Activated T-cell treated with anti-CD3 and anti-CD28 coated beads for 24 hours (primary cell): ENCODE results near the gene PLEKHA7.
A peak's percentile ranks its signal among the peaks of the same experiment; 100 is the strongest.
"Not testable (repeated sequence)": the region's sequence is repeated elsewhere in the genome, so short reads cannot be mapped to it uniquely, and the experiment has no call there.

ENCODE experiments used
- DNase-seq: peaks from one replicate; pipeline ENCODE4 v3.0.0-alpha.2; 2020; ENCODE audit warnings: low read depth

PLEKHA7 gene

DNA sequence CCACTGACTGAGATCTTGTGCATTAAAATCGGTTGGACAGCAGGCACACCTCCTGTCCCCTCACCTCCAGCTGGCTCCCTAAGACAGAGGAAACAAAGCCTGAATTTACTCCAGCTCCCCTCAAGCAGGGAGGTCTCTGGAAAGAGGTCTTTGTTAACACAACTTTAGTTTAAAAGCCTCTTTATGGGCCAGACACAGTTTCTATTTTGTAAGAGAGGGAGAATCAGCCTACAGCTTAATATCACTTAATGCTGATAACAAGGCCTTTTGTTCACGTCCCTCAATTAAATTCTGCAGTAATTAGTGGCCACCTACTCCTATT, 36.3 kb downstream of the PLEKHA7 start:
- no peak for DNase-seq

DNA sequence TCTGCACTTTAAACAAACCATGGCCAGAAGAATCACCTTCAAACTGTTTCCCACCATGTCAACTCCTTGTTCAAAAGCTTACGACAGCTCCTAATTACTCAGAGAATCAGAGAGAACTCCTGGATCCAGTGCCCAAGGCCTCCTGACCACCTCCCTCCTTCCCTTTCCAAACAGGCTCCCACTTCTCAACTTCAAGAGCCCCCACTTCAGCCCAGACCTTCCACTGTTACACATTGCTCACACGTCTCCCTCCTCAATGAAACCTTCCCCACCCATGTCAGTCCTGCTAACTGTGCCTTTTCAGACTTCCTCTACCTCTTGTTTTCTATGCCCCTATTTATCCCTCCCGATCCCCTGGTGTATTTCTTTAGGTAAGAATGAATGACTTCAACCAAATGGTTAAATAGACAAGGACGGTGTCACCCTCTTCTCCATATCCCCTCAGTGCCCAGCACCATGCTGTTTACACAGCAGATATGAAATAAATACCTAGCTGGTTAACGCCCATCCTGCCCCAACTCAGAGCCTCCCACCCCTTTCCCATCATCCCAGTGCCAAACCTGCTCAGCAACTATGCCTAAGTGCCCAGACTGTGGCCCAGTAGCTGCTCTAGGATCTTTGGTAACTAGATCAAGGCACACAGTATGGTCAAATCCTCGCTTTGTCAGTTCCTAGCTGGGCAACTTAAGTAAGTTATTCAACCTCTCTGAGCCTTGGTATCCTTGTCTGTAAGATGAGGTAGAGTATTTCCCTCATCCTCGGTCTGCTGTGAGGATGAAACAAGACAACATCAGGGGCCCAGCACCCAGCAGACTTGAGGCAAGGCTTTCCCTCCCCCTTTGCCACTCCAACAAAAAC, 36.8 kb downstream of the PLEKHA7 start:
- DNase-seq: no peak

DNA sequence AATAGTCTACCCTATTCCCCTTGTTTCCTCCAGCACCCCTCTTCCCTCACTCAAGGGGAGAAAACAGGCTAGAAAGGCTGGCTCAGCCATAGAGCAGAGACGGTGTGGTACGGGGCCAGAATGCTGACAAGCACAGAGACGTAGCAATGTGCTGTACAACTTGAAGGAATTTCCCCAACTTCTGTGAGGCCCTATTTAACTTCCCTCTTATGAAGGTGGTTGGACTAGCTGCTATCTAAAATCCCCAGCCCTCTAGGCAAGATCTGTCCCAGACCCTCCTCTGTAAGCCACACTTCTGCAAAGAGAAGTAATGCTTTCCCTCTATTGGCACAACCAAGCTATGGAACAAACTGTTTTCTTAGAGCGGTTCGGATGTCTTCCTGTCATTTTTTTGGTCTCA, 37.8 kb downstream of the PLEKHA7 start:
- DNase-seq: no peak

DNA sequence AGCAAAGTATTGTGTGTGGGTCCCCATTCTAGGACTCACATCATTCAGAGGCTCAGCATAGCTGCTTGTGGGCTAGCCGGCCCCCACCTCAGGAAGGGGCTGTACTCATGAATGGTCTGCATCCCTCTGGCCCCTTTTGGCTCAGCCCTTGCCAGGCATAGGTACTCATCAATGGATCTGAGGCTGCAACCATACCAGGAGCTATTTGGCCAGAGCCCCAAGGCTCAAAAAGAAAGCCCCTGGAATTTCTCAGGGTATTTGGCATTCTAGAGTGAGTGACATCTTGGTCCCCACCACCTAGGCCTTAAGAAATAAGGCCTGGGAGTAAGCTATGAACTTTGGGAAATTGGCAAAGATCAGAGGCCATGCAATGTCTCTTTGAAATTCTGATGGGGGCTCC, 38.3 kb downstream of the PLEKHA7 start:
- DNase-seq: no peak

DNA sequence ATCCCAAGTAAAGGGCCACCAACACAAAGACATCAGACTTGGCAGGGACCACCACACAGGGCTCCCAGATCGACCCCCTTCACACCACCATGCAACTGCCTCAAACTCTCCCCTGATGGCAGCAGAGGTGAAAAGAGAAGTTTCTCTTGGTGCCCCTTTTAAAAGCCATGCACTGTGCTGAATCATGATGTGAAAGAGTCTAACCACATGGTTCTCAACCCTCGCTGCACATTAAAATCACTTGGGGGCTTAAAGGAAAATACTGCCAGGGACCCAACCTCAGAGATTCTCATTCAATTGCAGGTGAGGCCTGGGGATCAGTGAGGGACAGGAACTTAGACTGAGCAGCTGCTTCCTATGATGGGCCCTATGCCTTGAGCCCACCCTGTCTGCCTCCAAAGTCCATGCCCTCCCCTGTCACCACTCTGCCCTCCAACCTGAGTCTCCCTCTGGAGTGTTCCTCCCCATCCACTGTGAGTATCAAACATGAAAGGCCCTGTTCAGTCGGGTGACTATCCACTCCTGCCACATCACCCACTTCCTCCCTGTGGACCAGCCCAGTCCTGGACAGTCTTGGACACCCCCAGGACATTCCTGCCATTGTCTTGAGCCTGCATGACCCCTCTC, 40.8 kb downstream of the PLEKHA7 start:
- DNase-seq: no peak

DNA sequence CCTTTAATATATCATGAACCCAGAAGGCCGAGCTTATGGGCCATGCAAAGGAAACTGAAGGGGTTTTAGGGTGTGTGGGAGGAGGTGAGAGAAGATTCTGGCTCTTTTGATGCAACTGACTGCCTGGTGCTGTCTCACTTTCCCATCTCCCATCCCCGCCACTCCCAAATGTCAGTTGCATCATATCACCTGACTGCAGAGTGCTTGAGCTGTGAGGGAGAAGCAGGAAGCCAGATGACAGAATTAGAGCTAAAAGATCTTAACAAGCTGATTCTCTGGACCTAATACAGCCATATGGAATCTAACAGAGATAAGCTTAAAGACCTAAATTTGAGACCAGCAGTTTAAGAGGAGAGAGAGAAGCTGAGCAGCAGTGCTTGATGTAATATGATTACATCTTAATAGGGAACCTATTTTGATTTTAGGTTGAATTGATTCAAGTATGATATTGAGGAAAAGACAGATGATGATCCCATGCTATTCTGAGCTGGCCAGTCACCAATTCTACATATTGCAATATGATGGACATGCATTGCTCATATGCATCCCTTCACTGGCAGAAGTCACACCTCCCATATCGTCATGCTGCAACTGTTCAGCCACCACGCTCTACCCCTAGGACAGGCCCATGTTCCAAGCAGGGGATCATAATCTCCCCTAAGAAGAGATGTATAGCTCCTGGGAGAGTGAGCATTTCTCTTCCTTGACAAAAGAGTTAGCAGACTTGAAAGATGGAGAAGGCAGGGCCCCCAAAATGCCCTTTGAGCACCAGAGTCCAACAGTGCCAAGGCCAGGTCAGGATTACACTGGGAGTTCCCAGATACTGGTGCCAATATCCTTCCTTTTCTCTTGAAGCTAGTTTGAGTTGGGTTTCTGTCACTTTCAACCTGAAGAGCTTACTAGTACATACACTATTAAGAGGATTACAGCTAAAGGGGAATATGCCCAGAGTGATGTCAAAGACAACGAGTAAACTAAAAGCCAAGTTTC, 44.9 kb downstream of the PLEKHA7 start:
- no peak for DNase-seq

DNA sequence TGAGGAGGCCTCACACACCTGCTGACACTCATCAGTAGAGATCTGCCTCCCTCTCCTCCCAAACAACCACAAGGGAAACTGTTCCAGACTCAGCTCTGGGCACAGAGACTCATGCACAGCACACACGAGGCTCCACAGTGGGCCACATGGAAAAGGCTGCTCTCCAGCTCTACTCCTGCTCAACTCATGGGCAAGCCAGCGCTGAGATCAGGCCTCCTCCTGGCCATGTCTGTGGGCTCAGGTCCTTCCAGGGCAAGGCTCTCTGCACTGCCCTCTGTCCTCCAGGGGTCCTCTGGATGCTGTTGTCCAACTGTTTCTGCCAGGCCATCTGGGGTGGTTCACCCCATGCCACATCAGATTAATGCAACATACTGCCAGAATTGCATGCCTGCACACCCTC, 46.0 kb downstream of the PLEKHA7 start:
- no peak for DNase-seq

DNA sequence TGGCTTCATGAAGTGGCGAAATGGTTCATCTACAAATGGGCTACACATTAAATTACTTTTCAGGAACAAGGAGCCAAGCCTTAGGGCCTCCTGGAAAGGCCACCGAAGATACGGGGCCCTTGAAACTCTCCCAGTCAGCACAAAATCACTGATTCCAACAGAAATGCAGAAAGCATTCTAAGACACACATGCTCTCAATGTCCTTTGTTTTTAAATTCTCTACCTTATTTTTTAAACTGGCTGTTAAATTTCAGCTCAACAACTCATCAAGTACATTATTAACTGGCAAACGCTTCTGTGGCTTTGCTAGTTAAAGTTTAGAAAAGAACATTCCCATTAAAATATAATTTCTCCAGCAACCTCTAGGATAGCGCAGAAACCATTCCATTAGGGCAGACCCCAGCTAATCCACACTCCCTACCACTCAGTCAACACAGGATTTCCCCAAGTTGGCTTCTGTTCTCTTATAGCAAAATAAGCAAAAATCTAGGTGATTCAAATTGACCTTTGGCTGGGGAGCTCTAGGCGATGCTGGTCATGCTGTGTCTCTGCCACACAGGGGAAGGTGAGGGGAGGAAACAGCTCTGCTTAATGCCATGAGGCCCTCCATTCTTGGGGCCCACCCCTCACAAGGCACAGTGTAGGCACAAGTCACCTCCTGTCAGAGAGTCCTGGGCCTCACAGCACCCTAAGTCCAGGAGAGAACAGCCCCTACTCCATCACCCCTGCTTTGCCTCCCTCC, 47.1 kb downstream of the PLEKHA7 start:
- no peak for DNase-seq

DNA sequence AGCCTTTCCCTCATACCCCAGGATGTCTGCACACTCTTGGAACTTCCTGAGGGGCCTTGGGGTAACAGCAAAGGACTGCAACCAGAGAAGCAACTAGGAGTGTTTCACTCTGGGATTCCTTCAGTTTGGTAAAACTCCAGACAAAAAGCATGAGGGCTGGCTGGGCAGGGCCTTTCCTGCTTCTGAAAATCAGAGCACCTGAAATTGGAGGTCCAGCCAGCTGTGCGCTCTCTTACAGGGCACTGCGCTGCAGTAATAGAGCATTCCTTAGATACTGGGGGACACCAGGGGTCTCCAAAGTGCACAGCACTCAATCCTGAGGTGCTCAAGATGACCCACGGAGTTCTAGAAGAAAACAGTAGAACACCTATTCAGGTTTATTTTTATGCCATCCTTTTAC, 49.7 kb downstream of the PLEKHA7 start:
- DNase-seq: no peak

DNA sequence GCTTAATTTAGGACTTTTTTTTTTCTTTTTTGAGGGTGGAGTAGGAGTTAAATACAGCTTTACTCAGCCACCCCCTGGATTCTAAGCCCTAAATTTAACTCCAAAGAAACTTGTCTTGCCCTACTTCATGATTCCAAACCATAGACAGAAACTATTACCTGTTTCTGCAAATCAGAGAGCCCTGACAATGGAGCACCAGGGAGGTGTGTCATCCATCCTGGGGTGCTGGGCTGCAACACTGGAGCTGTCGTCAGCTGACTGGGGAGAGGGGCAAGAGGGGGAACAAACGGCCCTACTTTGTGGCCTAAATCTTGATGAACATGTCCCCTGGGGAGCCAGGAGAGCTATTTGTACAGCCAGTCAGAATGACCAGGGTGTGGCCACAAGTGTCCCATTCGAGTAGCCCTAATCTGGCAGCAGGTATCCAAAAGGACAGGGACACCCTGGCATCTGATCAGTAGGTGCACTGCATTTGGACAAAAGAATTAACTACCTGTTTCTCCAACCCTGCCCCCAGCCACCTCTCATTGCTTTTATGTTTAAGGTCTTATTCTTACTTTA, 50.8 kb downstream of the PLEKHA7 start:
- no peak for DNase-seq

DNA sequence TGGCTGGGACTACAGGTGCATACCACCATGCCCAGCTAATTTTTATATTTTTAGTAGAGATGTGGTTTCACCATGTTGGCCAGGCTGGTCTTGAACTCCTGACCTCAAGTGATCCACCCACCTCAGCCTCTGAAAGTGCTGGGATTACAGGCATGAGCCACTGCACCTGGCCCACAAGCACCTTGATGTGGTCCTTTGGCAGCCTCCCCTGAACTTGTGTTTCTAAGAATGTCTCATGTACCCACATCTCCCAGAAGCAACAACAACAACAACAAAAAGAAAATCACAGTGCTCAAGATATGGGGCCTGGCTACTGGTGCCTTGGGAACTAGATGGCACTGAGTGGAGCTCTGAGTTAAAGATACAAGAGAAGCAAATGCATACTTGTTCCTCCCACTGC, 51.6 kb downstream of the PLEKHA7 start:
- DNase-seq: not testable (repeated sequence)

DNA sequence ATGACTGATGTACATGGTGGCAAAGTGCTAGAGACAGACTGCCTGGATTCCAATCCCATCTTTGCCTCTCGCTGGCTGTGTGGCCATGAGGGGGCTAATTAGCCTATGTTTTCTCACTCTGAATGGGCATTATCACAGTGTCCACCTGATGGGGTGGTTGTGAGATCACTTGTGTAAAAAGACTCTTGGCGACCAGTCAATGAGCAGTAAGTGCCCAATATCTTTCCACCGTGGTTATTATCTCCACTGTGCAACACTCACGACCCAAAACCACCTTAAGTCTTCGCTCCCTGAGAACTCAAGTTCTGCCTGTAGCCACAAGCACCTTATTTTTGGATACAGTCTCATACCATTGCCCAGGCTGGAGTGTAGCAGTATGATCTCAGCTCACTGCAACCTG, 52.1 kb downstream of the PLEKHA7 start:
- DNase-seq: no peak

DNA sequence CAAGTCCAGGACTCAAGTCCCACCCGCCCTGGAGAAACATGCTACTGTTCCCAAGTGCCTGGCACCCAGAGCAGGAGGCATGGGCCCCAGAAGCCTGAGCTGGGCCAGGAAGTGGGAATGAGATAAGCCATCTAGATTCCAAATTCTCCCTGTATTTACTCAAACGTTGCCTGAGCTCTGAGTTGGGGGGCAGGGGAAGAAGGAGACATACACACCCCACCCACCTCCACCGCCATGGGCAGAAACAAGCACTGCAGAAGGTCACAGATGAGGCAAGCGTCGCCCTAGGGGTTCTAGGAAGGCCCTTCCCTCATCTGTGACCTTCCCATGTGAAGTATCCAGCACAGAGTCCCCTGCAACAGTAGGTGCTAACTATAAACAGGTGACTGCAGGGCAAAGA, 54.0 kb downstream of the PLEKHA7 start:
- DNase-seq: no peak

DNA sequence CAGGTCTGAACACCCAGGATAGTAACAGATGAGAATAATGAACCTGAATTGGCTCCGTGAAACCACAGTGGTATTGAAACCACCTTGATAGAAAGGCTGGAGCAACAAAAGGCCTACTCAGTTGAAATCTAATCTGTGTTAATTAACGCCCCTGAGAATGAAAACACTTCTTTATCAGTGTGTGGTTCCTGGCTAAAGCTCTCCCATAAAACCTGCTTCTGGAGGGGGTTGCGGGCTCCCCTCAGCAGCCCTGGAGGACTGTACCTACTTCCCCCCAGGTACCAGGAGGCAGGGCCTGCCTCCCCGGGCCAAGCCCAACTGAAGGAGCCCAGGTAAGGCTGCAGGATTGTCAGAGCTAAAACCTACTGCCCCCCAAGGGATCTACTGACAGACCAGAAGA, 54.6 kb downstream of the PLEKHA7 start:
- no peak for DNase-seq

DNA sequence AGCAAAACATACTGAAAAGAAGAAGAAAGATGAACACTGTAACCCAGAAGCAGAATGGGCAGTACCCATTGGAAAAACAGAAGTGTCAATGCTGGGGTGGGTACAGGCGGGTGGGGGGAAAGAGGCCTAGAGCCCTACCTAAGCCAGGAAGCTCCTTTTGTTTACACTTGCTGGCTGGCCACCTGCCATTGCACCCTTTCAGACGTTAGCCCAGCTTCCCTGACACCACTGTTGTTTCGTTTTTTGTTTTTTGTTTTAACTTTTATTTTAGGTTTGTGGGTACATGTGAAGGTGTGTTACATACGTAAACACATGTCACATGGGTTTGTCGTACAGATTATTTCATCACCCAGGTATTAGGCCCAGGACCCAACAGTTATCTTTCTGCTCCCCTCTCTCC, 55.4 kb downstream of the PLEKHA7 start:
- DNase-seq: no peak

DNA sequence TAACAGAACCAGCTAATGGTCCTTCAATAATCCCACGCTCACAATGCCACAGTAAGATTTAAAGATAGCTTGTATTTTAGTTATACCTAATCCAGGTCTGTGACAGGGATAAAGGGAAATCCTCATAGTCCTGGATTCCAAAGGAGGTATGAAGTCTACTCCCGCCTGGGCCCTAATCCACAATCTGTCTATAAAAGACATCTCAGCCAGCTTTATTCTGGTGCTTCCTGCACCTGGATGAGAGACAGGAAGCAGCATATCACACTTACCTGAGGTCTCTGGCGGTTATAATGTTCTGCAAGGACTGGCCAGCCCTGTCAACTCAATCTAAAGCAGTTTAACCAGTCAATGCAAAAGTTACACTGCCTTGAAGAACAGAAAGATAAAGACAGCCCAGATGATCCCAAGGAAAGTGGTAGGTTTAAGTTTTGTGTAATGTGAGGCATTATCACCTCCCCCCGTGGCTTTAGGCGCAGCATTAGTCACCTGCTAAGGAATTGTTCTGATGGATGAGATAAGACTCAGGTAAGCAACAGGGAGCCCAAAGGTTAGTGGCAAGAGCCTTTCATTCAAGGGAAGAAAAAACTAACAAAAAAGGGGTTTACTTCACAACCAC, 57.6 kb downstream of the PLEKHA7 start:
- no peak for DNase-seq

DNA sequence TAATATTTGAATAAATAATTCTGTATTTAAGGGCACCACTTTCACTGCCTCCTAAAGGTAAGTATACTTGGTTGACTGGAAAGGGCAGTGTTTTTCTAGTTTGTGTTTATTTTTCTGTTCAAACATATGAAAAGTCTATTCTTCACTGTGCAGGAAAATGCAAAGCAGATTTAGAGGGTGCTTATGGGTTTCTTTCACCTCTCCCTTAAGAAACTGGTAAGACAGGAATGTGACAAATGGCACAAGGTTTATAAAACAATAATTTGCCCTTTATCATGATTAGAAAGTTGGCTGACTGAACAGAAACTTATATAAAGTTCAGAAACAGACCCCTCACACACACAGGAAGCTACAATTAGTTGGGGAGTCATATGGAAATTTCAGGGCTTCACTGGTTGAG, 60.6 kb downstream of the PLEKHA7 start:
- no peak for DNase-seq

DNA sequence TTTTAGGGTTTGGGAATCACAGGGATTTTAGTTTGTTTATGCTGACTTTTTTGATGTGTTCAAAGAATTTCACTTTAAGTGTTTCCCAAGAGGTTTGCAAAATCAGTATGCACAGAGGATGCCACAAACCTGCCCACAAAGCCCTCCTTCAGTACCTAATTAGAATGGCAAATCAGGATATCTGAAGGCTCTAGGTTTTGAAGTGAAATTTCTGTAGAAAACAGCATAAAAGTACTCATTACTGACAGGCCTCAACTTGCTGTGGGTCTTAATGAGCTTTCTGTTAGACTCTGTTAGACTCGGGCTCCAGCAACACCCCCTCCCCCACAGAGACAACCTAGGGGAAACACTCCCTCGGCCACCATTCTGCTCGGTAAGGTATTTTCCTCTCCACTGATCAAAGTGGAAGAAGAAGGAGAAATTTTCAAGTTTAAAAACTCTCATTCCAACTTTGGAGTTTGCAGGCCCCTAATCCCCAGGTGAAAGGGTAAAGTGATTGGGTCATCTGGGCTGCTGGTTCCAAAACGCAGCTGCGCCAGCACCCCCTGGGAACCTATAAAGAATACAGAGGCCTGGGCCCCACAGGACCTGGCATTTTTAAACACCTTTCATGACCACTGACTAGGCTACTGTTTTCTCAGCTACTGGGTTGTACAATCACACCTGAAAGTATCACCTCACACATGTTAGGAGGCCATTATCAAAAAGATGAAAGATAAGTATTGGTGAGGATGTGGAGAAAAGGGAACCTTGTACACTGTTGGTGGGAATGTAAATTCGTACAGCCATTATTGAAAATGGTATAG, 67.5 kb downstream of the PLEKHA7 start:
- no peak for DNase-seq

DNA sequence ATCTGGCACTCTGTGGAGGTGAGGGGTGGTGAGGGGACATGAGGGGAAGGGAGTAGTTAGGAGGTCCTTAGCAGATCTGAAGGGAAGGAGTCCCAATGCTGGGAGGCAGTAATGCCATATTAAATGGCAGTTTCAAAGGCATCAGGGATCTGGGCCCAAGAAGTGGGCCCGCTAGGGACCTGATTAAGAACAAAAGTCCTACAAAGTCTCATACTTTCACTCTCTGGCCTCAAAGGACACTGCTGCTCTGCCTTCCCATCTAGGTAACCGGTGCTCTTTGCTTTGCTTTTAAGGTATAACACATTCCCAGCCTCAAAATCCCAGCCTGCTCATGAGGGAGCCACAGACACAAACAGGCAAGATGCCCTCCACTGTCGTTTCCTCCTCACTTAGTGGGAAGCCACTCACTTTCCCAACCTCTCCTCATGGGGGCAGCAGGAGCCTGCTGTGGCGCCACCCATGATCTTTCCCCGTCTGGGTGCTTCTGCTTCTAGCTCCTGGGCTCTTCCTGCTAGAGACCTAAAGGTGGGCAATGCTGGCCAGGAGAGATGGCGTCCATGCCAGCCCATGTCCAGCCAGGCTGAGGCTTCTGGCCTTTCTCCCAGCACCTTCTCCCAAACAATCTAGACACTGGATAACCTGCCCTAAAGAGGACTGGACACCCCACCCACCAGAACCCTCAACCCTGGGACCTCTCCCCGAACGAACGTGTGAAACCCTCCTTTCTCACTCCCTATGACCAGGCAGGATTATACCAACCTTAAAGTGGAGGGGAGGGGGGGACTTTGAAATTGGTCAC, 68.3 kb downstream of the PLEKHA7 start:
- DNase-seq: peak; percentile 39

DNA sequence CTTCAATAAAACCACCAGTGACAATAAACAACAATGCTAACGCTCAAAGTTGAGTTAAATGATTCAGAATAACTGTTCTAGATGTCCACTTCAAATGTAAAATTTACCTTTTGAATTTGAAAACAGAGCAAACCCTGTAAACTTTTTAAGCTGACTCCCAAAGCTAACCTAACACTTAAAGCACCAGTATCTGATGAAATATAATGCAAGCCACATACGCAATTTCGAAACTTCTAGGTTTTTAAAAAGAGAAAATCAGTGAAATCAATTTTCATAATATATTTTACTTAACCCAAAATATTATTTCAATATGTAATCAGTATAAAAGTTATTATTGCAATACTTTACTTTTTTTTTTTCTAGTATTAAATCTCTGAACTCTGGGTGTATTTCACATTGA, 71.3 kb downstream of the PLEKHA7 start:
- no peak for DNase-seq
